22Rv1 (cell line): ENCODE measurements around the gene ZNF385B.

ENCODE experiments used
- ZFX ChIP-seq: fragments of 450-650 bp; IDR thresholded peaks from 2 replicates; pipeline ENCODE4 v1.6.1; 2017; ENCODE audit warnings: antibody characterized with exemption, borderline replicate concordance
- TF ChIP-seq, protein P1 (sequence below): fragments of 450-650 bp; IDR thresholded peaks from 2 replicates; pipeline ENCODE4 v1.5.1; 2017; ENCODE audit warnings: mild to moderate bottlenecking

DNA sequence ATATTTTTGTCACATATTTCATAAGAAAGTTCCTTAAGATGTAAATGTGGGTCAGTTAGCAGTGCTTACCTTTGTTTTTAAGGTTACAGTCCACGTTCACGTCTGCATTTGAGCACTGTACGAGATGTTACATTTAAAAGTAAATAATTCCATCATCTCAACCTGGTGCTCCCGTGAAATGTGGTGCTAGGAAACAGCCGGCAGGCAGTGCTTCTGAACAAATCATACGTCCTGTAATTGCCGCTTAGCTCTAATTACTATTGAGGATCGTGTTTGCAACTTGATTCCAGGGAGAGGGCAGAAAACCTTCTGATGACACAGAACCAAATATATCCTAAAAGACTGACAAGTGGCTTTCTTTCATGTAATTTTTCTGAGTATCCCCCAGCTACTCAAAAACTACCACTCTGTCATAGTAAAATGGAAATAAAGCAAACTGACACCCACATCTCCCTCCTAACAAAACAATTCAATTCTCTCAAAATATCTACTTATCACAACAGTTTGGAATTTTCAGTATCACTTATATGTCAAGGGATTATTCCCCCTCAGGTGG lies 299.0 kb downstream of the ZNF385B start:
- TF ChIP-seq, protein P1, sequence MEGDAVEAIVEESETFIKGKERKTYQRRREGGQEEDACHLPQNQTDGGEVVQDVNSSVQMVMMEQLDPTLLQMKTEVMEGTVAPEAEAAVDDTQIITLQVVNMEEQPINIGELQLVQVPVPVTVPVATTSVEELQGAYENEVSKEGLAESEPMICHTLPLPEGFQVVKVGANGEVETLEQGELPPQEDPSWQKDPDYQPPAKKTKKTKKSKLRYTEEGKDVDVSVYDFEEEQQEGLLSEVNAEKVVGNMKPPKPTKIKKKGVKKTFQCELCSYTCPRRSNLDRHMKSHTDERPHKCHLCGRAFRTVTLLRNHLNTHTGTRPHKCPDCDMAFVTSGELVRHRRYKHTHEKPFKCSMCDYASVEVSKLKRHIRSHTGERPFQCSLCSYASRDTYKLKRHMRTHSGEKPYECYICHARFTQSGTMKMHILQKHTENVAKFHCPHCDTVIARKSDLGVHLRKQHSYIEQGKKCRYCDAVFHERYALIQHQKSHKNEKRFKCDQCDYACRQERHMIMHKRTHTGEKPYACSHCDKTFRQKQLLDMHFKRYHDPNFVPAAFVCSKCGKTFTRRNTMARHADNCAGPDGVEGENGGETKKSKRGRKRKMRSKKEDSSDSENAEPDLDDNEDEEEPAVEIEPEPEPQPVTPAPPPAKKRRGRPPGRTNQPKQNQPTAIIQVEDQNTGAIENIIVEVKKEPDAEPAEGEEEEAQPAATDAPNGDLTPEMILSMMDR, result no peak
- no peak for TF ChIP-seq ZFX
